GM19328 (cell line): Measurements from ENCODE around the gene HRH2.
"Not testable (repeated sequence)": the region's sequence is repeated elsewhere in the genome, so short reads cannot be mapped to it uniquely, and the experiment has no call there.

Experiments
- ATAC-seq: cut with Tn5 transposase; IDR thresholded peaks from one replicate; pipeline ENCODE4 v1.9.1; 2021; ENCODE audit warnings: mild to moderate bottlenecking, moderate library complexity; ENCODE audit not compliant: unreplicated experiment

HRH2 gene

DNA sequence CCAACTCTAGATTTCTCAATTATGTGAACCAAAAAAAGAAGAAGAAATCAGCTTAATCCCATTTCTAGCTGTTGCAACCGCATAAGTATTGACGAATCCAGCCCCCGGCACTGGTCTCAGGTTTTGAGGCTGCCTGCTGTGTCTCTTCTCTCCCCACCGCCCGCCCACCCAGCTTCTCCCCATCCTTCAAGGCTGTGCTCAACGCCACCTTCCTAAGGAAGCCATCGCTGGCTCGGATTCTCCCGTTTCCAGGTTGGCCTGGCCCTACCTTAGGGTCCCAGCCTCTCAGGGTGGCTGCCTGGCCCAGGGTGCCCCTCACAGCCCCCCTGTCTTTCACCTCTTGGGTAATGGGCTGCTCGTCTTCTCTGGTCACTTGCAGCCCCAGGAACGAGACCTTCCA, 77.8 kb downstream of the HRH2 start:
- ATAC-seq: no peak

GRCh38 chr5:175736652-175737051, 78.8 kb downstream of the HRH2 start:
- ATAC-seq: no peak

DNA sequence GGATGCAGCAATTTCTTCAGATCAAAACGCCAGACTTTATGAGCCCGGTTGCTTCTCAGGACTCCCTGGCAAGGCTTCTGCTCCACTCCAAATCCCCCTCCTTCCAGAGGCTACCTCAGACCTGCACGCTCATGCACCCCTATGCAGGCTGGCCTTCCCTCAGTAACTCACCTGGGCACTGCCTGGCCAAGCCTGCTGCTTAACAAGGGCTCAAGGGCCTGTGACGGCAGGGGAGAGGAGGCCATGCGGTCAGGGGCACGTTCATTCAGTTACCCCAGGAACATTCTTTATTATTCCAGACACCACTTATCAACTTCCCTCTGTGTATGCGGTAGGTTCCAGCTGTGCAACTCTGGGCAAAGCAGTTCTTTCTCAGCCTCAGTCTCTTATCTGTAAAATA, 79.6 kb downstream of the HRH2 start:
- no peak for ATAC-seq

DNA sequence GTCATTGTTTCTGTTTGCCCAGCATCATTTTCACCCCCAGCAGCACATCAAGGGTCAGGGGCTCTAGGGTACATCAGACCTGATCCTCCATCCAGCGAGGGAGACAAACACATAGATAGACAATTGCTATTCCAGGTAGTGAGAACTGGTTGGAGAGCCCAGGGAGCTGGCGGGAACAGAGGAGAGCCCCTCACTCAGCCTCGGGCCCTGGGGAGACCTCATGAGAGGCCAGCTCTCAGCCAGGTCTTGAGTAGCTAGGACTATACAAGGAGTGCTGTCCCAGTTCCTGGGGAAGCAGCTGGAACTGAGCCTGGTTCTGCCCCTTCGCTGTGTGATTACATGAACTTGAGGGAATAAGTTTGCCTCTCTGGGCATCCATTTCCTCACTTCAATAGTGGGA, 80.3 kb downstream of the HRH2 start:
- ATAC-seq: no peak

- ATAC-seq: no peak
Observed at GRCh38 chr5:175738602-175739133, 80.8 kb downstream of the HRH2 start.

GRCh38 chr5:175740014-175740413, 82.1 kb downstream of the HRH2 start:
- ATAC-seq: no peak

DNA sequence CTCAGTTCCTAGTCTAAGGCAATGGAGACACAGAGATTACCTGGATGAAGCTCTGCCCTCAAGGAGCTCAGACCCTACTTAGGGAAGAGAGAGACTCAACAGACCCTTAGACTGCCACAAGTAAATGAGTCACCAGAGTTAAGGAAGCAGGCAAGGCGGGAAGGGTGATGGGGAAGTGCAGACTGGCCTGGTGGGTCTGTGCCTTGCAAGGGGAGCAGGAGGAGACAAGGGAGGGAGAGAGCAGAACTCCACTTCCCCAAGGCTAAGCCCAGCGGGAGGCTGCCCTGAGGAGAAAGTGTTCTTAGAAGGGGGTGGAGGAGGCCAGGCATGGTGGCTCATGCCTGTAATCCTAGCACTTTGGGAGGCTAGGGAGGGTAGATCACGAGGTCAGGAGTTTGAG, 83.7 kb downstream of the HRH2 start:
- ATAC-seq: no peak

GRCh38 chr5:175742290-175742994, 84.6 kb downstream of the HRH2 start:
- ATAC-seq: no peak

GRCh38 chr5:175743676-175744210, 85.9 kb downstream of the HRH2 start:
- ATAC-seq: no peak

DNA sequence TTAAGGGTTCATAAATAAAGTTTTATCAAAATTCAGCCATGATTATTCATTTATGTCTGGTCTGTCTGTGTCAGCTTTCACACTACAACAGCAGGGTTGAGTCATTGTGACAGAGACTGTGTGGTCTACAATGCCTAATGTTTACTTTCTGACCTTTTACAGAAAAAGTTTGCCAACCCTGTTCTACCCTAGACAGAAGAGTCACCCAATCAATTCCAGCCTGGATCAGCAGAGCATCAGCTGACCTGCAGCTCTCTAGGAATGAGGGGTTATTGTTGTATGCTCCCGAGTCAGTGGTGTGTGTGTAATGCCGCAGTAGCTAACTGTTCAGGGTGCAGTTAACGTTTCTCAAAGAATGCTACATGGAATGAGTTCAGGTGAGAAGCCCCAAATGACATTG, 87.3 kb downstream of the HRH2 start:
- ATAC-seq: no peak

- ATAC-seq: no peak
Observed at GRCh38 chr5:175746851-175747250, 89.0 kb downstream of the HRH2 start.

DNA sequence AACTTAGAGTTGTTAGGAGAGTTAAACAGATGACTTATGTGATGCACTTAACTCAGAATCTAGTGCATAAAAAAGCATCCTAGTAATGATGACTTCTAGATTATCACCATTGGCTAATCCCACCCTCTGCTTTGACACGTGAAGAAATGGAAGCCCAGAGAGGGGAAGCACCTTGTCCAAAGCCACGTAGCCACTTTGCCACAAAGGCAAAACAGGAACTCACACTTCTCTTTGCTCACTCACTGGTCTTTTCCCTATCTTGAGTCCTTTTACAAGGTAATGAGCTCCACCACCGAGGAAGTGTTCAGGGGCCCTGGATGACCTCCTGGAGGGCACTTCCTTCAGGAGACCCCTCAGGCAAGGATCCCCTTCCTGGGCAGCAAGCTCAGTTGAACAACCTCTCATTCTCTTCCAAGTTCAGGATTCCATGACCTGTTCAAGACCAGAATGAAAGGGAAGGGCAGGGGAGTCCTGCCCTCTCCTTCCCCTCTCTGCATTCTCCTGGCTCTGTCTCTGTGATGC, 89.7 kb downstream of the HRH2 start:
- ATAC-seq: no peak

GRCh38 chr5:175748650-175749049, 90.8 kb downstream of the HRH2 start:
- no peak for ATAC-seq

- no peak for ATAC-seq
Observed at GRCh38 chr5:175749591-175749990, 91.7 kb downstream of the HRH2 start.

- no peak for ATAC-seq
Observed at GRCh38 chr5:175750511-175750931, 92.7 kb downstream of the HRH2 start.

GRCh38 chr5:175751369-175751768, 93.5 kb downstream of the HRH2 start:
- no peak for ATAC-seq

DNA sequence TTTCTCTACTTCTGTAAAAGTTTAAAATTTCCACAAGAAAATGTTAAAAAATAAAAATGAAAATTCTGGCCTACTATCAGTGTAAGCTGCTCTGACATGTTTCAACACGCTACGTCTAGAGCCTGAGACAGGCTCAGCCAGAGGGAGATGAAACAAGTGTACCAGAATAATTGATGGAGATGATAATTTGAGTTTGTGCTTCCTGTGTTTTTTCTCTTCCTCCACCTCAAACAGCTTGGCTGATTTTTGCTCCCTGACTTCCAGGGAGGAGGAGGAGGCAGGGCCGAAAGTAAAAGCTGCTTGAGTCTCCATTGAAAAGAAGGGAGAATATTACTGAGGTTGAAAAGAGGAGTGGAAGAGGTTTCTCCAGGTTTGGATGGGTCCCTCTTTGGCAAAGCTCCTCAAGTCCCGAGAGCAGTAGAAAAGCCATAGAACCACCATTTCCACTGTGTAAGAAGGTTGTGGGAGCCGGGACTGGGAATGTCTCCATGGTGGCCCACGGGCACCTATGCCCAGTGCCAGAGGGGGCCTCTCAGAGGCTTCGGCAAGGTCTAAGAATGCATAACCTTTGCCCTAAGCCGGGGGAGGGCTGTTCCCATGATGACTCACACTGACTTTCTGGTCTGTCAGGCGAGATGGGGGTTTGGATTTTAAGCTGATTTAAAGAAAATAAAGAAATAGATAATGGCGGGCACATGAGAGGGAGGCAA, 95.1 kb downstream of the HRH2 start:
- no peak for ATAC-seq

- no peak for ATAC-seq
Observed at GRCh38 chr5:175753536-175754402, 95.9 kb downstream of the HRH2 start.

DNA sequence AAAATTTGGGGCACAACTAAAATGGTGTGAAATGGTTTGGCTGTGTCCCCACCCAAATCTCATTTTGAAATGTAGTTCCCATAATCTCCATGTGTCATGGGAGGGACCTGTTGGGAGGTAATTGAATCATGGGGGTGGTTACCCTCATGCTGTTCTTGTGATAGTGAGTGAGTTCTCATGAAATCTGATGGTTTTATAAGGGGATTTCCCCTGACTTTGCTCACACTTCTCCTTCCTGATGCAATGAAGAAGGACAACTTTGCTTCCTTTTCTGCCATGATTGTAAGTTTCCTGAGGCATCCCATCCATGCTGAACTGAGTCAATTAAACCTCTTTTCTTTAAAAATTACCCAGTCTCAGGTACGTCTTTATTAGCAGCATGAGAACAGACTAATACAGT, 102.1 kb downstream of the HRH2 start:
- ATAC-seq: not testable (repeated sequence)
